OCI-LY1 (cell line): ENCODE results near the gene PCNX3.

Experiments used
- H2AFZ ChIP-seq: fragments of 200-600 bp; sonication (generic), shearing (Covaris generic); 2 replicates; pipeline ENCODE4 v1.6.0; 2014; ENCODE audit warnings: antibody characterized with exemption, mild to moderate bottlenecking, low read length
- H3F3A ChIP-seq: fragments of 200-600 bp; sonication (generic), shearing (Covaris generic); 2 replicates; pipeline ENCODE4 v1.6.0; 2014; ENCODE audit warnings: mild to moderate bottlenecking, antibody characterized with exemption, low read length, moderate library complexity; ENCODE audit not compliant: insufficient read depth
- H3K27ac ChIP-seq: fragments of 200-600 bp; sonication (generic); 2 replicates; pipeline ENCODE4 v1.5.1; 2014; ENCODE audit warnings: low read length, mixed run types, mild to moderate bottlenecking, low read depth; ENCODE audit not compliant: poor library complexity, severe bottlenecking
- H3K27me3 ChIP-seq: fragments of 200-600 bp; sonication (generic); 2 replicates; pipeline ENCODE4 v1.6.0; 2014; ENCODE audit warnings: antibody characterized with exemption, mild to moderate bottlenecking, low read length, moderate library complexity; ENCODE audit not compliant: insufficient read depth
- H3K36me3 ChIP-seq: fragments of 200-600 bp; sonication (generic); 2 replicates; pipeline ENCODE4 v1.6.1; 2014; ENCODE audit warnings: mild to moderate bottlenecking, antibody characterized with exemption, low read length, moderate library complexity, mixed read lengths; ENCODE audit not compliant: insufficient read depth
- H3K4me1 ChIP-seq: fragments of 200-600 bp; sonication (generic); 2 replicates; pipeline ENCODE4 v1.5.1; 2014; ENCODE audit warnings: mild to moderate bottlenecking, low read length, moderate library complexity; ENCODE audit not compliant: insufficient read depth, severe bottlenecking
- H3K4me2 ChIP-seq: fragments of 200-600 bp; sonication (generic), shearing (Covaris generic); 2 replicates; pipeline ENCODE4 v1.6.1; 2014; ENCODE audit warnings: low read length
- H3K4me3 ChIP-seq: fragments of 200-600 bp; sonication (generic); 2 replicates; pipeline ENCODE4 v1.5.1; 2014; ENCODE audit warnings: low read length, low read depth, mild to moderate bottlenecking, mixed read lengths; ENCODE audit not compliant: poor library complexity, severe bottlenecking
- H3K79me2 ChIP-seq: fragments of 200-600 bp; shearing (Covaris generic); 2 replicates; pipeline ENCODE4 v1.6.1; 2016; ENCODE audit warnings: mixed run types, low read length, mixed read lengths; ENCODE audit not compliant: insufficient read depth
- H3K9ac ChIP-seq: fragments of 200-600 bp; sonication (generic), shearing (Covaris generic); 2 replicates; pipeline ENCODE4 v1.6.1; 2014; ENCODE audit warnings: mild to moderate bottlenecking, low read length, mixed read lengths
- H3K9me2 ChIP-seq: fragments of 200-600 bp; sonication (generic), shearing (Covaris generic); 2 replicates; pipeline ENCODE4 v1.6.1; 2014; ENCODE audit warnings: low read depth, mild to moderate bottlenecking, low read length, mixed read lengths
- H3K9me3 ChIP-seq: fragments of 200-600 bp; shearing (Covaris generic); 2 replicates; pipeline ENCODE4 v1.6.1; 2014; ENCODE audit warnings: low read length, mixed read lengths
- H4K20me1 ChIP-seq: fragments of 200-600 bp; sonication (generic), shearing (Covaris generic); 2 replicates; pipeline ENCODE4 v1.6.0; 2016; ENCODE audit warnings: mild to moderate bottlenecking, low read length; ENCODE audit not compliant: insufficient read depth
- CTCF ChIP-seq: fragments of 200-600 bp; sonication (generic), shearing (Covaris generic); IDR thresholded peaks from 2 replicates; pipeline ENCODE4 v1.5.1; 2017; ENCODE audit warnings: mild to moderate bottlenecking, antibody characterized with exemption, low read length, moderate library complexity, mixed read lengths
- EZH2 ChIP-seq: fragments of 200-600 bp; sonication (generic), shearing (Covaris generic); IDR thresholded peaks from 2 replicates; pipeline ENCODE4 v1.8.0; 2017; ENCODE audit warnings: borderline replicate concordance, mixed run types, mild to moderate bottlenecking, antibody characterized with exemption, low read length, moderate library complexity, mixed read lengths

PCNX3 gene

GRCh38 chr11:65618763-65619162, 3.2 kb downstream of the PCNX3 start:
- Histone ChIP-seq H3K36me3 (peaks cover 64% of the 10 kb centered on the region), H3K9me3 (no peaks in the 10 kb centered on the region), H3F3A (no peaks in the 10 kb centered on the region), H3K9me2 (no peaks in the 10 kb centered on the region), H4K20me1 (no peaks in the 10 kb centered on the region), H3K27ac (peak overlapping the region; percentile 46), H3K4me2 (peak overlapping the region; percentile 98), H3K4me1 (peaks cover 36% of the 10 kb centered on the region), H3K79me2 (peaks cover 9% of the 10 kb centered on the region; the same call in 1 of the 2 replicates), H3K27me3 (no peaks in the 10 kb centered on the region), H2AFZ (no peak overlapping the region), H3K4me3 (peak overlapping the region; percentile 10), H3K9ac (peak overlapping the region; percentile 35; the same call in 1 of the 2 replicates)
- TF ChIP-seq EZH2 = no peak
- TF ChIP-seq CTCF = no peak

- no peak for TF ChIP-seq EZH2
- TF ChIP-seq CTCF = no peak
- Histone ChIP-seq H2AFZ (no peak overlapping the region), H3K9me3 (no peaks in the 10 kb centered on the region), H3K27me3 (no peaks in the 10 kb centered on the region), H3K79me2 (peaks cover 9% of the 10 kb centered on the region; the same call in 1 of the 2 replicates), H3F3A (no peaks in the 10 kb centered on the region), H3K4me1 (peaks cover 35% of the 10 kb centered on the region), H3K4me2 (no peak overlapping the region), H4K20me1 (no peaks in the 10 kb centered on the region), H3K4me3 (no peak overlapping the region), H3K27ac (peak overlapping the region; percentile 46), H3K36me3 (peaks cover 70% of the 10 kb centered on the region), H3K9ac (no peak overlapping the region), H3K9me2 (no peaks in the 10 kb centered on the region)
Measured at GRCh38 chr11:65619281-65619928, 3.8 kb downstream of the PCNX3 start.

- no peak for TF ChIP-seq EZH2
Measured at GRCh38 chr11:65620666-65621065, 5.1 kb downstream of the PCNX3 start.

GRCh38 chr11:65621460-65621859, 5.9 kb downstream of the PCNX3 start:
- H4K20me1 ChIP-seq = no peaks in the 10 kb centered on the region
- H3K9ac ChIP-seq = no peak overlapping the region
- peaks cover 6% of the 10 kb centered on the region; the same call in 1 of the 2 replicates for H3K79me2 ChIP-seq
- no peaks in the 10 kb centered on the region for H3F3A ChIP-seq
- no peak overlapping the region for H3K4me3 ChIP-seq
- H3K4me2 ChIP-seq = no peak overlapping the region
- TF ChIP-seq CTCF = no peak
- no peak for TF ChIP-seq EZH2
- H2AFZ ChIP-seq = no peak overlapping the region
- no peak overlapping the region for H3K27ac ChIP-seq
- H3K9me2 ChIP-seq = no peaks in the 10 kb centered on the region
- H3K9me3 ChIP-seq = no peaks in the 10 kb centered on the region
- H3K36me3 ChIP-seq = peaks cover 89% of the 10 kb centered on the region
- peaks cover 32% of the 10 kb centered on the region for H3K4me1 ChIP-seq
- no peaks in the 10 kb centered on the region for H3K27me3 ChIP-seq

More at GRCh38 chr11:65620666-65621065, 5.1 kb downstream of the PCNX3 start:
- Histone ChIP-seq H3K9me3 (no peaks in the 10 kb centered on the region), H3K4me1 (peaks cover 35% of the 10 kb centered on the region), H3K9ac (no peak overlapping the region), H3K36me3 (peaks cover 81% of the 10 kb centered on the region), H4K20me1 (no peaks in the 10 kb centered on the region), H3K9me2 (no peaks in the 10 kb centered on the region), H2AFZ (no peak overlapping the region), H3K79me2 (peaks cover 9% of the 10 kb centered on the region; the same call in 1 of the 2 replicates), H3F3A (no peaks in the 10 kb centered on the region), H3K4me3 (no peak overlapping the region), H3K4me2 (no peak overlapping the region), H3K27me3 (no peaks in the 10 kb centered on the region), H3K27ac (no peak overlapping the region)
